Smooth muscle cell (in vitro differentiated cells): ENCODE data around the gene TSC22D2. TPM values are rescaled to one million over a fixed set of nuclear protein-coding genes. Genes with fewer than 3 reads are reported as not detected.
A peak's percentile ranks its signal among the peaks of the same experiment; 100 is the strongest.

Experiments used
- DNase-seq: peaks from one replicate; lab custom pipeline; 2025; ENCODE audit not compliant: unreplicated experiment; lab: John Stamatoyannopoulos, UW
- H2AFZ ChIP-seq: fragments of 200-600 bp; sonication (generic); 2 replicates; pipeline ENCODE4 v1.6.0; 2016; ENCODE audit warnings: antibody characterized with exemption, low read depth, mild to moderate bottlenecking
- H3F3A ChIP-seq: fragments of 200-600 bp; sonication (generic); 2 replicates; pipeline ENCODE4 v1.6.0; 2017; ENCODE audit warnings: antibody characterized with exemption, low read depth
- H3K27ac ChIP-seq: fragments of 200-600 bp; sonication (generic); 2 replicates; pipeline ENCODE4 v1.5.1; 2016; ENCODE audit warnings: low read depth, mild to moderate bottlenecking
- H3K27me3 ChIP-seq: fragments of 200-600 bp; sonication (generic); 2 replicates; pipeline ENCODE4 v1.6.1; 2016; ENCODE audit warnings: low read depth, mild to moderate bottlenecking
- H3K36me3 ChIP-seq: fragments of 200-600 bp; sonication (generic); 2 replicates; pipeline ENCODE4 v1.5.1; 2016; ENCODE audit warnings: low read depth
- H3K4me1 ChIP-seq: fragments of 200-600 bp; sonication (generic); 2 replicates; pipeline ENCODE4 v1.5.1; 2016; ENCODE audit warnings: low read depth
- H3K4me2 ChIP-seq: fragments of 200-600 bp; sonication (generic); 2 replicates; pipeline ENCODE4 v1.6.0; 2016; ENCODE audit warnings: mild to moderate bottlenecking
- H3K4me3 ChIP-seq: fragments of 200-600 bp; sonication (generic); 2 replicates; pipeline ENCODE4 v1.5.1; 2016; ENCODE audit warnings: mild to moderate bottlenecking
- H3K79me2 ChIP-seq: fragments of 200-600 bp; sonication (generic); 2 replicates; pipeline ENCODE4 v1.6.0; 2016; ENCODE audit warnings: low read depth, mild to moderate bottlenecking
- H3K9ac ChIP-seq: fragments of 200-600 bp; sonication (generic); 2 replicates; pipeline ENCODE4 v1.6.0; 2016; ENCODE audit warnings: low read depth
- H3K9me3 ChIP-seq: fragments of 200-600 bp; sonication (generic); replicated peaks from 2 replicates; pipeline ENCODE4 v1.5.1; 2016; ENCODE audit warnings: low read depth
- H4K20me1 ChIP-seq: fragments of 200-600 bp; sonication (generic); 2 replicates; pipeline ENCODE4 v1.6.0; 2016; ENCODE audit warnings: low read depth
- CTCF ChIP-seq: fragments of 200-600 bp; sonication (generic); IDR thresholded peaks from 2 replicates; pipeline ENCODE4 v1.5.1; 2017; ENCODE audit warnings: borderline replicate concordance, mild to moderate bottlenecking, antibody characterized with exemption; ENCODE audit not compliant: insufficient read depth, poor library complexity, severe bottlenecking
- WGBS: methylation state at CpG from one replicate; pipeline ENCODE4 v1.1.7; 2016; ENCODE audit warnings: low lambda C conversion rate; 5-methylcytosine and 5-hydroxymethylcytosine counted together
- polyA plus RNA-seq: library from polyadenylated mRNA; unstranded; fragments of >200 nt; fragmentation: Nextera tagmentation; extraction: Ambion mirVana; gene quantifications from 2 replicates; pipeline ENCODE4 v1.2.1, GENCODE V29; 2016
- total RNA-seq: library from RNA; depleted of rRNA; stranded (reverse); fragments of >200 nt; gene quantifications from 2 replicates; pipeline ENCODE4 v1.2.3, GENCODE V29; 2014

TSC22D2 gene
- total and polyA plus RNA-seq, 2 experiments from 2014 or later, result 31.7 to 37.0 TPM

GRCh38 chr3:150410311-150411105, 2.4 kb downstream of the TSC22D2 start:
- no peaks in the 10 kb centered on the region for H3K36me3 ChIP-seq
- TF ChIP-seq CTCF, result no peak
- DNase-seq, result no peak
- peaks cover 66% of the 10 kb centered on the region for H4K20me1 ChIP-seq
- H3K9ac ChIP-seq, result peak overlapping the region; percentile 98
- WGBS, result under 1% methylated on average over 68 of the region's 68 CpGs
- H3K27ac ChIP-seq, result peak overlapping the region; percentile 100
- no peak overlapping the region for H2AFZ ChIP-seq
- peak overlapping the region; percentile 92 for H3K4me2 ChIP-seq
- H3K9me3 ChIP-seq, result no peaks in the 10 kb centered on the region
- H3K4me1 ChIP-seq, result peaks cover 32% of the 10 kb centered on the region
- peaks cover 19% of the 10 kb centered on the region for H3F3A ChIP-seq
- no peaks in the 10 kb centered on the region for H3K27me3 ChIP-seq
- peaks cover 77% of the 10 kb centered on the region for H3K79me2 ChIP-seq
- peak overlapping the region; percentile 97 for H3K4me3 ChIP-seq

GRCh38 chr3:150411106-150411460, 3.0 kb downstream of the TSC22D2 start:
- no peak for DNase-seq
- H3F3A ChIP-seq, result peaks cover 22% of the 10 kb centered on the region
- peaks cover 77% of the 10 kb centered on the region for H3K79me2 ChIP-seq
- no peaks in the 10 kb centered on the region for H3K27me3 ChIP-seq
- H3K27ac ChIP-seq, result peak overlapping the region; percentile 100
- H3K4me2 ChIP-seq, result peak overlapping the region; percentile 92
- peaks cover 38% of the 10 kb centered on the region for H3K4me1 ChIP-seq
- no peaks in the 10 kb centered on the region for H3K9me3 ChIP-seq
- WGBS, result 2% methylated on average over 5 of the region's 5 CpGs
- no peak overlapping the region for H2AFZ ChIP-seq
- peak overlapping the region; percentile 97 for H3K4me3 ChIP-seq
- no peak for TF ChIP-seq CTCF
- peak overlapping the region; percentile 98 for H3K9ac ChIP-seq
- peaks cover 72% of the 10 kb centered on the region for H4K20me1 ChIP-seq
- no peaks in the 10 kb centered on the region for H3K36me3 ChIP-seq

GRCh38 chr3:150411546-150411945, 3.4 kb downstream of the TSC22D2 start:
- 1% methylated on average over 3 of the region's 3 CpGs for WGBS
- Histone ChIP-seq H3K9me3 (no peaks in the 10 kb centered on the region), H3K36me3 (no peaks in the 10 kb centered on the region), H3K4me3 (peak overlapping the region; percentile 97), H3F3A (peaks cover 18% of the 10 kb centered on the region), H4K20me1 (peaks cover 77% of the 10 kb centered on the region), H3K4me2 (peak overlapping the region; percentile 92), H2AFZ (no peak overlapping the region), H3K4me1 (peaks cover 42% of the 10 kb centered on the region), H3K79me2 (peaks cover 77% of the 10 kb centered on the region), H3K27ac (peak overlapping the region; percentile 100), H3K9ac (peak overlapping the region; percentile 98), H3K27me3 (no peaks in the 10 kb centered on the region)
- no peak for DNase-seq
- no peak for TF ChIP-seq CTCF
